HEK293 (cell line): Measurements from ENCODE around the gene PWWP2B.

Experiments
- CTCF ChIA-PET: fragments of 350-600 bp; formaldehyde crosslinking; extraction: SDS; loops from one replicate; lab custom pipeline; 2021; ENCODE audit warnings: antibody characterized with exemption; lab: Yijun Ruan, JAX
- POLR2A ChIA-PET: fragments of 300-600 bp; formaldehyde crosslinking; extraction: SDS; loops from one replicate; lab custom pipeline; 2020; ENCODE audit warnings: antibody characterized with exemption, inconsistent platforms; lab: Yijun Ruan, JAX
- H3K27ac ChIP-seq: fragments of 200-500 bp; sonication (Bioruptor generic); 2 replicates; pipeline ENCODE4 v1.5.1; 2014; ENCODE audit warnings: low read depth, low read length, control low read depth, inconsistent platforms; ENCODE audit errors: extremely low read depth
- H3K36me3 ChIP-seq, 2 experiments: fragments of 200-500 bp in 1 of 2; sonication (Bioruptor generic) in 1 of 2; 1 replicate in 1 of 2; 2 replicates in 1 of 2; pipeline ENCODE4 v1.5.1; 2014 to 2017; ENCODE audit warnings: inconsistent platforms in 2 of 2, low read length in 2 of 2; ENCODE audit not compliant: control insufficient read depth in 2 of 2, insufficient read depth in 1 of 2
- H3K4me1 ChIP-seq: fragments of 200-500 bp; sonication (Bioruptor generic); 2 replicates; pipeline ENCODE4 v1.5.1; 2014; ENCODE audit warnings: mild to moderate bottlenecking, low read length, inconsistent platforms; ENCODE audit not compliant: control insufficient read depth, insufficient read depth
- H3K4me3 ChIP-seq: 2 replicates; pipeline ENCODE4 v1.5.1; 2011; ENCODE audit warnings: low read depth, mild to moderate bottlenecking, control low read depth, low read length, moderate library complexity
- H3K9me3 ChIP-seq: fragments of 200-500 bp; sonication (Bioruptor generic); 2 replicates; pipeline ENCODE4 v1.5.1; 2014; ENCODE audit warnings: low read depth, low read length, inconsistent platforms; ENCODE audit not compliant: control insufficient read depth, insufficient read depth
- GLIS1 ChIP-seq: fragments of 450-650 bp; formaldehyde crosslinking; IDR thresholded peaks from 2 replicates; pipeline ENCODE4 v1.5.1; 2016; ENCODE audit warnings: missing biosample characterization, missing genetic modification characterization
- REPIN1 ChIP-seq: fragments of 450-650 bp; formaldehyde crosslinking; IDR thresholded peaks from 2 replicates; pipeline ENCODE4 v1.5.1; 2017; ENCODE audit warnings: missing biosample characterization, missing genetic modification characterization, low read depth
- ZBTB7A ChIP-seq: fragments of 450-650 bp; formaldehyde crosslinking; IDR thresholded peaks from 2 replicates; pipeline ENCODE4 v1.5.1; 2016; ENCODE audit warnings: low read depth, missing biosample characterization, missing genetic modification characterization
- ZFP69B ChIP-seq: fragments of 450-650 bp; formaldehyde crosslinking; IDR thresholded peaks from 2 replicates; pipeline ENCODE4 v1.5.1; 2016; ENCODE audit warnings: missing biosample characterization, missing genetic modification characterization
- ZIC2 ChIP-seq: fragments of 450-650 bp; formaldehyde crosslinking; IDR thresholded peaks from 2 replicates; pipeline ENCODE4 v1.5.1; 2016; ENCODE audit warnings: missing biosample characterization, missing genetic modification characterization
- ZNF146 ChIP-seq: fragments of 450-650 bp; formaldehyde crosslinking; IDR thresholded peaks from 2 replicates; pipeline ENCODE4 v1.5.1; 2016; ENCODE audit warnings: missing biosample characterization, missing genetic modification characterization
- ZNF174 ChIP-seq: fragments of 450-650 bp; formaldehyde crosslinking; IDR thresholded peaks from 2 replicates; pipeline ENCODE4 v1.5.0; 2017; ENCODE audit warnings: missing biosample characterization, mild to moderate bottlenecking, missing genetic modification characterization
- ZNF274 ChIP-seq, 2 experiments: fragments of 200-500 bp in 1 of 2; fragments of 450-650 bp in 1 of 2; sonication (Bioruptor generic) in 1 of 2; formaldehyde crosslinking in 1 of 2; IDR thresholded peaks; 2 replicates each; pipeline versions ENCODE4 v1.5.1 to v1.6.1; 2014 to 2016; ENCODE audit warnings: borderline replicate concordance in 1 of 2, inconsistent platforms in 1 of 2, low read length in 1 of 2, missing biosample characterization in 1 of 2, missing genetic modification characterization in 1 of 2
- ZNF48 ChIP-seq: fragments of 450-650 bp; formaldehyde crosslinking; IDR thresholded peaks from 2 replicates; pipeline ENCODE4 v1.5.1; 2016; ENCODE audit warnings: missing biosample characterization, missing genetic modification characterization
- ZNF514 ChIP-seq: fragments of 450-650 bp; formaldehyde crosslinking; IDR thresholded peaks from 2 replicates; pipeline ENCODE4 v1.5.1; 2016; ENCODE audit warnings: missing biosample characterization, missing genetic modification characterization
- TF ChIP-seq, protein P1 (sequence below): fragments of 450-650 bp; formaldehyde crosslinking; IDR thresholded peaks from 2 replicates; pipeline ENCODE4 v1.5.1; 2017; ENCODE audit warnings: missing biosample characterization, missing genetic modification characterization
- TF ChIP-seq, protein P2 (sequence below): fragments of 450-650 bp; formaldehyde crosslinking; IDR thresholded peaks from 2 replicates; pipeline ENCODE4 v1.5.1; 2016; ENCODE audit warnings: missing biosample characterization, missing genetic modification characterization
- TF ChIP-seq, protein P3 (sequence below): fragments of 450-650 bp; formaldehyde crosslinking; IDR thresholded peaks from 2 replicates; pipeline ENCODE4 v1.5.1; 2016; ENCODE audit warnings: missing biosample characterization, missing genetic modification characterization, borderline replicate concordance
- TF ChIP-seq, protein P4 (sequence below): fragments of 450-650 bp; formaldehyde crosslinking; IDR thresholded peaks from 2 replicates; pipeline ENCODE4 v1.5.1; 2016; ENCODE audit warnings: missing biosample characterization, missing genetic modification characterization

PWWP2B gene

GRCh38 chr10:132439025-132439388, 42.0 kb downstream of the PWWP2B start:
- ChIA-PET CTCF (interaction anchor here (0.6 kb wide), 1 partner anchor 46 kb away, joined by 3 read pairs; no protein-coding TSS in a partner anchor), POLR2A (no interaction called here)
- no peaks in the 10 kb centered on the region for H3K4me1 ChIP-seq

GRCh38 chr10:132439424-132440163, 42.6 kb downstream of the PWWP2B start:
- no peaks in the 10 kb centered on the region for H3K9me3 ChIP-seq
- no peaks in the 10 kb centered on the region for H3K4me1 ChIP-seq
- ChIA-PET POLR2A (no interaction called here), CTCF (interaction anchor here (0.6 kb wide), 1 partner anchor 47 kb away, joined by 3 read pairs; no protein-coding TSS in a partner anchor)
- TF ChIP-seq, protein P1, sequence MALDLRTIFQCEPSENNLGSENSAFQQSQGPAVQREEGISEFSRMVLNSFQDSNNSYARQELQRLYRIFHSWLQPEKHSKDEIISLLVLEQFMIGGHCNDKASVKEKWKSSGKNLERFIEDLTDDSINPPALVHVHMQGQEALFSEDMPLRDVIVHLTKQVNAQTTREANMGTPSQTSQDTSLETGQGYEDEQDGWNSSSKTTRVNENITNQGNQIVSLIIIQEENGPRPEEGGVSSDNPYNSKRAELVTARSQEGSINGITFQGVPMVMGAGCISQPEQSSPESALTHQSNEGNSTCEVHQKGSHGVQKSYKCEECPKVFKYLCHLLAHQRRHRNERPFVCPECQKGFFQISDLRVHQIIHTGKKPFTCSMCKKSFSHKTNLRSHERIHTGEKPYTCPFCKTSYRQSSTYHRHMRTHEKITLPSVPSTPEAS (tag by site-specific recombination): peak; percentile 74; the same call in 1 of the 2 replicates
- TF ChIP-seq REPIN1 (no peak), ZBTB7A (tag by site-specific recombination) (0 out of 2 replicates have a peak, but pooled peaks have one; percentile 71)
- TF ChIP-seq, all 188 proteins: peak for 2
- Histone ChIP-seq H3K36me3 (no peaks in the 10 kb centered on the region), H3K4me3 (no peak overlapping the region), H3K27ac (no peak overlapping the region)

More at GRCh38 chr10:132439025-132439388, 42.0 kb downstream of the PWWP2B start:
- no peak overlapping the region for H3K27ac ChIP-seq
- H3K36me3 ChIP-seq: no peaks in the 10 kb centered on the region
- TF ChIP-seq ZNF48: no peak
- TF ChIP-seq ZFP69B (tag by site-specific recombination): no peak
- TF ChIP-seq ZIC2 (tag by site-specific recombination): peak; percentile 27
- no peak for TF ChIP-seq ZNF514 (tag by site-specific recombination)
- TF ChIP-seq, protein P2, sequence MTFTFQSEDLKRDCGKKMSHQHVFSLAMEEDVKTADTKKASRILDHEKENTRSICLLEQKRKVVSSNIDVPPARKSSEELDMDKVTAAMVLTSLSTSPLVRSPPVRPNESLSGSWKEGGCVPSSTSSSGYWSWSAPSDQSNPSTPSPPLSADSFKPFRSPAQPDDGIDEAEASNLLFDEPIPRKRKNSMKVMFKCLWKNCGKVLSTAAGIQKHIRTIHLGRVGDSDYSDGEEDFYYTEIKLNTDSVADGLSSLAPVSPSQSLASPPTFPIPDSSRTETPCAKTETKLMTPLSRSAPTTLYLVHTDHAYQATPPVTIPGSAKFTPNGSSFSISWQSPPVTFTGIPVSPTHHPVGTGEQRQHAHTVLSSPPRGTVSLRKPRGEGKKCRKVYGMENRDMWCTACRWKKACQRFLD: no peak
- TF ChIP-seq, protein P3, sequence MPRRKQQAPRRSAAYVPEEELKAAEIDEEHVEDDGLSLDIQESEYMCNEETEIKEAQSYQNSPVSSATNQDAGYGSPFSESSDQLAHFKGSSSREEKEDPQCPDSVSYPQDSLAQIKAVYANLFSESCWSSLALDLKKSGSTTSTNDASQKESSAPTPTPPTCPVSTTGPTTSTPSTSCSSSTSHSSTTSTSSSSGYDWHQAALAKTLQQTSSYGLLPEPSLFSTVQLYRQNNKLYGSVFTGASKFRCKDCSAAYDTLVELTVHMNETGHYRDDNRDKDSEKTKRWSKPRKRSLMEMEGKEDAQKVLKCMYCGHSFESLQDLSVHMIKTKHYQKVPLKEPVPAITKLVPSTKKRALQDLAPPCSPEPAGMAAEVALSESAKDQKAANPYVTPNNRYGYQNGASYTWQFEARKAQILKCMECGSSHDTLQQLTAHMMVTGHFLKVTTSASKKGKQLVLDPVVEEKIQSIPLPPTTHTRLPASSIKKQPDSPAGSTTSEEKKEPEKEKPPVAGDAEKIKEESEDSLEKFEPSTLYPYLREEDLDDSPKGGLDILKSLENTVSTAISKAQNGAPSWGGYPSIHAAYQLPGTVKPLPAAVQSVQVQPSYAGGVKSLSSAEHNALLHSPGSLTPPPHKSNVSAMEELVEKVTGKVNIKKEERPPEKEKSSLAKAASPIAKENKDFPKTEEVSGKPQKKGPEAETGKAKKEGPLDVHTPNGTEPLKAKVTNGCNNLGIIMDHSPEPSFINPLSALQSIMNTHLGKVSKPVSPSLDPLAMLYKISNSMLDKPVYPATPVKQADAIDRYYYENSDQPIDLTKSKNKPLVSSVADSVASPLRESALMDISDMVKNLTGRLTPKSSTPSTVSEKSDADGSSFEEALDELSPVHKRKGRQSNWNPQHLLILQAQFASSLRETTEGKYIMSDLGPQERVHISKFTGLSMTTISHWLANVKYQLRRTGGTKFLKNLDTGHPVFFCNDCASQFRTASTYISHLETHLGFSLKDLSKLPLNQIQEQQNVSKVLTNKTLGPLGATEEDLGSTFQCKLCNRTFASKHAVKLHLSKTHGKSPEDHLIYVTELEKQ: no peak
- no peak for TF ChIP-seq ZNF174 (tag by site-specific recombination)
- TF ChIP-seq GLIS1 (tag by site-specific recombination): no peak
- no peak for TF ChIP-seq ZNF146 (tag by site-specific recombination)
- no peaks in the 10 kb centered on the region for H3K9me3 ChIP-seq
- no peak overlapping the region for H3K4me3 ChIP-seq

GRCh38 chr10:132440791-132441565, 44.0 kb downstream of the PWWP2B start:
- no peaks in the 10 kb centered on the region for H3K36me3 ChIP-seq
- no peak overlapping the region for H3K27ac ChIP-seq
- TF ChIP-seq ZNF274 (IDR thresholded peaks at IDR 0.05; ENCODE audit: low read length): no peak
- peak; percentile 54; the same call in 1 of the 2 replicates for TF ChIP-seq ZNF274 (tag by site-specific recombination; IDR thresholded peaks at IDR 0.05; ENCODE audit: borderline replicate concordance)
- TF ChIP-seq, protein P4, sequence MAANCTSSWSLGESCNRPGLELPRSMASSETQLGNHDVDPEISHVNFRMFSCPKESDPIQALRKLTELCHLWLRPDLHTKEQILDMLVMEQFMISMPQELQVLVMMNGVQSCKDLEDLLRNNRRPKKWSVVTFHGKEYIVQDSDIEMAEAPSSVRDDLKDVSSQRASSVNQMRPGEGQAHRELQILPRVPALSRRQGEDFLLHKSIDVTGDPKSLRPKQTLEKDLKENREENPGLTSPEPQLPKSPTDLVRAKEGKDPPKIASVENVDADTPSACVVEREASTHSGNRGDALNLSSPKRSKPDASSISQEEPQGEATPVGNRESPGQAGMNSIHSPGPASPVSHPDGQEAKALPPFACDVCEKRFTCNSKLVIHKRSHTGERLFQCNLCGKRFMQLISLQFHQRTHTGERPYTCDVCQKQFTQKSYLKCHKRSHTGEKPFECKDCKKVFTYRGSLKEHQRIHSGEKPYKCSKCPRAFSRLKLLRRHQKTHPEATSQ (tag by site-specific recombination): no peak
- ChIA-PET POLR2A (no interaction called here), CTCF (interaction anchor here (0.6 to 0.7 kb wide), 2 partner anchors 18 to 23 kb away, joined by 3 read pairs; no protein-coding TSS in a partner anchor)
- H3K4me1 ChIP-seq: peaks cover 7% of the 10 kb centered on the region; the same call in 1 of the 2 replicates
- H3K4me3 ChIP-seq: no peak overlapping the region
- no peaks in the 10 kb centered on the region for H3K9me3 ChIP-seq
